GM19395 (cell line): ENCODE results near the gene GOLGA3.
"Not testable (repeated sequence)": the region's sequence is repeated elsewhere in the genome, so short reads cannot be mapped to it uniquely, and the experiment has no call there.

ENCODE experiments used
- ATAC-seq: cut with Tn5 transposase; IDR thresholded peaks from one replicate; pipeline ENCODE4 v1.9.1; 2021; ENCODE audit warnings: mild to moderate bottlenecking, moderate library complexity; ENCODE audit not compliant: unreplicated experiment

GOLGA3 gene

DNA sequence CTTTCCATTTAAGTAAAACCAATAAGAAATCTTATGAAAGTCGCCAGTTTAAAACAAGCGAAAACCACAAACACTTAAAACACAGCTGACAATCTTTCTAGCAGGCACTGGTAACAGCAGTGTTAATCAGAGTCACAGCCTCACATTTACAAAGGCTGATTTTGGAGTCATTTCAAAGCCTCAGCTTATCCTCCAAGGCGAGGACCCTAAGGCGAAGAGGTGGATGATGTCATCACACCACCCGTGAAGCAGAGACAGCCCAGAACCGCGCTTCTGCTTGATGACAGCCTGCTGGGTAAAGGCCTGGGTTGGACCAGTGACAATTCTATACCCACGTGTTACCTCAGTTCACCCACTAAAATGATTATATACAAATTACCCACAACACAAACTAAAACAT, 10.1 kb downstream of the GOLGA3 start:
- no peak for ATAC-seq

DNA sequence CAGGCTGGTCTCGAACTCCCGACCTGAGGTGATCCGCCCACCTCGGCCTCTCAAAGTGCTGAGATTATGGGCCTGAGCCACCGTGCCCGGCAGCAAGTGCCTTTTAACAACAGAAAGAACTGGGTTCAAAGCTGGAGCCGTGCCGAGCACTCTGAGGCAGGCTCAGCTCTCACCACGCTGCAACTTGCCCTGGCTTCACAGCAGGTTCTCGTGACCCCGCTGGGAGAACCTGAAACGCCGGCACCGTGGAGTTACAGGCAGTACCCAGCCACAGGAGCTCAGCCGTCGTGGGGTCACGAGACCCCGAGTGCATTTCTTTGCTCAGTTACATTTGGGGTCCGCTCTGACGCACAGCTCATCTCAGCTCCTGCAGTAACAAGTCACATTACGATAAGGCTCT, 14.4 kb downstream of the GOLGA3 start:
- no peak for ATAC-seq

DNA sequence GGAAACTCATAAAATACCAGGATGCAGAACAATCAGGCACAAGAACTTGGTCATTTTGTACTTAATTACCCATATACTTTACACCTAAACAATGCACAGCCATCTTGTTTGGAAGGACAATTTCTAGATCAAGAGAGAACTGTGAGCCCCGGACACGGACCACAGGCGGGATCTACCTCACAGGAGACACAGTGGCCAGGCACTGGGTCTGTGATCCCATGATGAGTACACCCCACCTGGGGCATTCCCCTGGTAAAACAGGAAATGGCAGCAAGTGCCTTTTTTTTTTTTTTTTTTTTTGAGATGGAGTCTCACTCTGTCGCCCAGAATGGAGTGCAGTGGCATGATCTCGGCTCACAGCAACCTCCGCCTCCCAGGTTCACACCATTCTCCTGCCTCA, 15.2 kb downstream of the GOLGA3 start:
- no peak for ATAC-seq

DNA sequence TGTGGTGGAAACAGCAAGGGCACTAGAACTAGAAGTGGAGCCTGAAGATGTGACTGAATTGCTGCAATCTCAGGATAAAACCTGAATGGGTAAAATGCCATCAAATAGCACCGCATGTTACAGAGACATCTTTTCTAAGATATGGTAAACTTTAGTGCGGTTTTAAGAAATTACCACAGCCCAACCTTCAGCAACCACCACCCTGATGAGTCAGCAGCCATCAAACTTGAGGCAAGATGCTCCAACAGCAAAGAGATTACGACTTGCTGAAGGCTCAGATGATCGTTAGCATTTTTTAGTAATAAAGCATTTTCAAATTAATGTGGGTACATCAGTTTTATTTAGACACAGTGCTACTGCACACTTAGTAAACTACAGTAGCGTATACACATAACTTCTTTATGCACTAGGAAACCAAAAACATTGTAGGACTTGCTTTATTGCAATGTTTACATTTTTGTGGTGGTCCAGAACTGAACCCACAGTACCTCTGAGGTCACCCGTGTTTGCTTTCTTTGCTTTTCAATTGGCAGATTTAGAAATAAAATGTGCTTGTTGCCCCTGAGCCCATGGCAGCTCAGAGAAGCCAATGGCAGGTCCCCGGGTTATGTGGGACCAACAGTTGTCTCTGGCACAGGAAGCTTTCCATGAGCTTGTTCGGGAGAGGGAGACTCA, 15.9 kb downstream of the GOLGA3 start:
- ATAC-seq = no peak

DNA sequence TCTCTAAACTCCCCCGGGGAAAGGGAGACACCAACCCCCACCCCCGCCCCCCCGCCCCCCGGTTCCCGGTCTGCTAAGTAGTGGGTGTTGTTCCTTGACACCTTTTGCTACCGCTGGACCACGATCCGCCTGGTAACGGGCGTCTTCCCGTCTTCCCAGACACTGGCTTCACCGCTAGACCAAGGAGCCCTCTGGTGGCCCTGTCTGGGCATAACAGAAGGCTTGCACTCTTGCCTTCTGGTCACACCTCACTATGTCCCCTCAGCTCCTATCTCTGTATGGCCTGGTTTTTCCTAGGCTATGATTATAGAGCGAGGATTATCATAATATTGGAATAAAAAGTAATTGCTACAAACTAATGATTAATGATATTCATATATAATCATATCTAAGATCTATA, 19.3 kb downstream of the GOLGA3 start:
- not testable (repeated sequence) for ATAC-seq

DNA sequence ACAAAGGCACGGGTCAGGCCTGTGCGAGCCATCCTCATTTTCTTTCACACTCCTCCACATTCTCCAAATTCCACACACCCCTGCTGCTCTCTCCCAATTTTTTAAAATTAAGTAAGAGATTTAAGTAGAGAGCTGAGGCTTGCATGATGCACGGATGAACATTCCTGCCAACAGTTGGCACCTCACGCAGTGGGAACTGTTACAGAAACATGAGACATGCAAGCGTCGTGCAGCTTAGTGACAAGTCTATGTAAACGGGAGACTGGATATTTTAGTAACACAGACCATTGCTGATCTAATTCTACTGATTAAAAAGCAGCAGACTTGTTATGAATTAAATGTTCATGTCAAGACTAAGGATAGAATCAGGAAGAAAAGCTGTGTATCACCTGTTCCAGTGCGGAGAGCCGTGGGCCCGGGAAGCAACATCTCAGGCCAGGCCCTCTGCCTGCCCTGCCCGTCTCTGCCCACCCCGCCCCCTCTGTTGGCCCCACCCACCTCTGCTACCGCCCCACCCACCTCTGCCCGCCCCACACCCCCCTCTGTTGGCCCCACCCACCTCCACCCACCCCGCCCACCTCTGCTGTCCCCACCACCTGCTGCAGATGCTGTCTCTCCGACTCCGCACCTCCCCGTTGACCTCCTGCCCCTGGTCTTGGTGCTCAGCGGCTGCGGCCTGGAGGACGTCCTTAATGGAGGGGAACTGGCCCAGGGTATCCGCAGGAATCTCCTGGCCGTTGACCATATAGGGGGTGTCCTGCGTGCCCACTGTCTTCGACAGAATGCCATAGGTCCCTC, 21.2 kb downstream of the GOLGA3 start:
- no peak for ATAC-seq

DNA sequence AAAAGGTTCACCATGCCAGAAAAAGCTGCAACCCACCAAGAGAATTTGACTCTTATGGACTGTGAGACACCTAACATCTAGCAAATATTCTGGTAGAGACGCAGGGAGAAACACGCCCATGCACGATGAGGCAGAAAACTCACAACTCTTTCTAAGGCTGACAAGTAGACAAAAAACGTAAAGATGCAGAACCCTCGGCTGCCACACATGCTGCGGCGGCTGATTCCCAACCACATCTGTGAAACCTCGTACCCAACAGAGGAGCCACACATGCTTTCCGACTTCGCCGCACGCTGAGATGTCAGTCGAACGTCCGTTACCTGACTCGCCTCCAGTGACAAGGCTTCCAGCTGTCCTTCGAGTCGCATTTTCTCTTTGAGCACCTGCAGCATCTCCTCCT, 21.8 kb downstream of the GOLGA3 start:
- no peak for ATAC-seq

DNA sequence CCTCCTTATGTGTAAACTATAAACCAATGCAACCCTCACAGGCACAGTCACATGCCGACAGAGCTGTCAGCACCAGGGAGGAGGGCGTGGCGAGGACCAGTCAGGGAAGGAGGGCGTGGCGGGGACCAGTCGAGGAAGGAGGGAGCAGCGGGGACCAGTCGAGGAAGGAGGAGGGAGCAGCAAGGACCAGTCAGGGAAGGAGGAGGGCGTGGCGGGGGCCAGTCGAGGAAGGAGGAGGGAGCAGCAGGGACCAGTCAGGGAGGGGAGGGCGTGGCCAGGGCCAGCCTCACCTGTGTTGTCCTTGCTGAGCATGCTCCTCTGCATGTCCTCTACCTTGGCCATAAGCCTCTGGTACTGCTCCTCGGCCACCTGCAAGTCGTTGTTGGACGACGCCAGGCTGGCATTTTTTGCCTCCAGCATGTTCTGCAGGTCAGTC, 24.2 kb downstream of the GOLGA3 start:
- ATAC-seq = no peak

DNA sequence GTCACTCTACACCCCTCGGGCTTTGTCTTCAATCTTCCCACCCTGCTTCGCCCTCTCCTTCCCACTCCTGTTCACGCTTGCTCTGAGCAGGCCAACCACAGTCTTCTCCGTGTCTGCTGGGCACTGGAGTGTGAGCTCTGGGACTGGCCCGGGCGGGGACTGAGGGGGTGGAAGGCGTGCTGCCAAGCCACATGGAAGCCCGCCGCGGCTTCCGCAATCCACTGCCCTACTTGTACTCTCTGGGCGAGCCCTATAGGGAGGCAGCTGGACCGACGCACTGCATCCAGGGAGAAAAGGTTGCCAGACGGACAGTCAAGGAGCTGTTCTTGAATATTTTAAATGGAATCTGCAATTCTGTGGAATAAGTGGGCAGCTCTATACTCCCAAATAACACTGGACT, 24.8 kb downstream of the GOLGA3 start:
- no peak for ATAC-seq

DNA sequence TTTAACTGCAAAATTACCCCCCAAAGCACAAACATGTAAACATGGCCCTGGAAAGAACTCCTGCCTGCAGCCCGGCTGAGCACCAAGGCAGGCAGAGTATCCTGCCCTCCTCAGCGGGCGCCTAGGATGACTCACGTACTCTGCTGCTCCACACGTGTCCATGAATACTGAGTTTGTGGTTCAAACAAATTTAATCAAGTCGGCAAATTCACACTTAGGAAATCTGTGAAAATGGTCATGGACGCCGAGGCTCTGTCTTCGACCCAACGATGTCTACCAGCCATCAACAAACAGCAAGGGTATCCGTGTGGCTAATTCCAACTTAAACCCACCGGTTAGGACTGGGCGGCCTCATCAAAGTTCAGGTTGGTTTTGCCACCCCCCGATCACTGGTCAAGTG, 25.5 kb downstream of the GOLGA3 start:
- no peak for ATAC-seq

DNA sequence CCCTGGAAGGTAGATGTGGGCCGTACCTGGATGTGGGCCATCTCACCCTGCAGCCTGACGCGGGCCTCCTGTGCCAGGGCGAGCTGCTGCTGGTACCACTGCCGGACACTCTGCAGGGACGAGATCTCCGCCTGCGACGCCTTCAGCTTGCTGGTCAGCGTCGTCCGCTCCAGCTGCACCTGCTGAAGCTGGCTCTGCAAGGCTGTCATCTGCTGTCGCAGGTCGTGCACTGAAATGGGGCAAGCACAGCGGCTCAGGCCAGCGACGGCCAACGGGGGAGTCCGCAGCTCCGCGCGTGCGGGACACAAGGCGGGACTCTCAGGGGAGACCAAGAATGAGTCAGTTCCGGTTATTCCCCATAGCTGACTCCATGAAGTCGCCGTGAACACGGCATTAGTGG, 26.9 kb downstream of the GOLGA3 start:
- no peak for ATAC-seq

DNA sequence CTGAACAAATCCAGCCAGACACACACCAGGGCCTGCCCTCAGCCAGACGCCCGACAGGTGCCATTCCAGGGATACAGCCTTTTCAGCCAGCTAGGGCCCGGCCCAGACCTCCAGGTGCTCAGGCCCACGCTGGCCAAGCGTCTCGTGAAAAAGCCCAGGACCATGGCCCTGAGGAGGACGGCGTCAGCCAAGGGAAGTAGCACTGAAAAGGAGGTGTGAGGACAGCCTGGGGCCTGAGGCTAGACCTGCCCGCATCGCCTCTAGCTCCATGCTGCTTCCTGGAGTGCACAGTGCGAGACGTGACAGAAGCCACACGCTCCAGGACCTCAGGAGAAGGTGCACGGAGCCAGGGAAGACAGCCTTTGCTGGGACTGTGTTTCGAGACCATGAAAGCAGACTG, 29.8 kb downstream of the GOLGA3 start:
- no peak for ATAC-seq

DNA sequence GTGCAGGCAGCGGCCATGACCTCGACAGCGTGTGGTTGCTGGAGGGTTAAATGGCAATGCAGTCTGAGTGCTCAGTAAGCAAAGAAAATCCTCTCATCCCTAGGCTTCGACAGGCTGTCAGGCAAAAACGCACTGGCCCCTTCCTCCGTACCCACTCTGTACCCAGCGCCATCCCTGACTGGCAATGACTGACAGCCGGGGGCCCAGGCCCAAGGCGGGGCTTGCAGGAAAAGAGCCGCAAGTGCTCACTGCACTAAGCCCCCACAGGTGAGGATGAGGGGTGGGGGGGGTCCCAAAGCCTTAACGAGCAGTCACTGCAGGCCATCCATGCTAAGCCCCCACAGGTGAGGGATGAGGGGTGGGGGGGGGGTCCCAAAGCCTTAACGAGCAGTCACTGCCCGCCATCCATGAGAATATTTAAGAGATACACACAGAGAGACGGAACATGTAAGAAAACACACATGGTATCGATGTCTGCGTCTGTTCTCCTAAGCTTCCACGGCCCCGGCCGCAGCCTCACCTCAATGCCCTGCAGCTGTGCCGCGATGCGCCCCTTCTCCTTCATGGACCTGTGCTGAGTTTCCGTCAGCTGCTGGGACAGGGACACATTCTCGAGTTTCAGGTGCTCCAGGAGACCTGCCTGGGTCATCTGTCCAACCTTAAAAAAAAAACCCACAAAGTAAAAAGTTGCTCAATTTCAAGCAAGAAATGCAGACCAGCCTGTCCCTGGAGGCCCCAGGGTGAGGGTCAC, 30.7 kb downstream of the GOLGA3 start:
- ATAC-seq = no peak

DNA sequence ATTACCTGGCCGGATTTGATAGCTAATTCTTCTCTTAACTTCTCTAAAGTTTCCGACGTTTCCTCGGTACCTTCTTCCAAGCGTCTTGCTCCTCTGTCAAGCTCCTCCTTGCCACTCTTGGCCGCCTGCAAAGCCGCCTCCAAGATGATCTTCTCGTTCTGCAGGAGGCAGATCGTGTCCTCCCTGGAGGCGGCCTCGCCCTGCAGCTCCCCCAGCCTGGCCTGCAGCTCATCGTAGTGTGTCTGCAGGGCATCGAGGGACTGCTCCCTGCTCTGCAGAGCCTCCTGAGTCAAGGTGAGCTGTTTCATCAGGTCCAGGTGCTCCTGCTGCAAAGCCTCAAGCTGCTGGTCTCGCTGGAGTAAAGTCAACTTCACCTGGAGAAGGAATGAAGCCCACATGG, 32.8 kb downstream of the GOLGA3 start:
- ATAC-seq = no peak

DNA sequence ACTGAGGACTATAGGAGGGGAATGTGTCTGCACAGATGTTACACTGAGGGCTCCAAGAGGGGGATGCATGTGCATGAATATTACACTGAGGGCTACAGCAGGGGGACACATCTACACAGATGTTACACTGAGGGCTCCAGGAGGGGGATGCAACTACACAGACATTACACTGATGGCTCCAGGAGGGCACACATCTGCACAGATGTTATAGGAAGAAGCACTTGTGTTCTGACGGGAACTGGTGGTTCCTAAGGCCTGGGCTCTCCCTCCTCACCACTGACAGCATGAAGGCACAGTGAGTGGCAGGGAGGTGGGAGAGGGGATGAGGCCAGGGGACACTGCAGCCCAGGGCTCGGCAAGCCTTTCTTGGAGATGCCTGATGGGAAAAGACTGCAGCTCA, 36.7 kb downstream of the GOLGA3 start:
- not testable (repeated sequence) for ATAC-seq

DNA sequence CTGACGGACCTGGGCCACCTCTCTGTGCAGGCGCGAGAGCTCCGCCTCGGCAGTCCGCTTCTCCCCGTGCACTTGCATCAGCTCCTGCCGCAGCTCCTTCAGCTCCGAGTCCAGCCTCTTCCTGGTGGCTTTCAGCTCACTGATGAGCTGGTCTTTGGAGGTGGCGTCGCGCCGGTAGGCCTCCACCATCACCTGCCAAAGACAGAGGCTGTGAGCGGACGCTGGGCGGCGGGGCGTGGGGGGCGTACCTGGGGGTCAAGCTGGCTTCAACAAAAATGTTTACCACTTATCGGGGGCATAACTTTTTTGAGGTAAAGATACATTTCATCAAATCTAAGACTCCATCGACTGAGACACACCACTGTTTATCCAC, 39.6 kb downstream of the GOLGA3 start:
- no peak for ATAC-seq

DNA sequence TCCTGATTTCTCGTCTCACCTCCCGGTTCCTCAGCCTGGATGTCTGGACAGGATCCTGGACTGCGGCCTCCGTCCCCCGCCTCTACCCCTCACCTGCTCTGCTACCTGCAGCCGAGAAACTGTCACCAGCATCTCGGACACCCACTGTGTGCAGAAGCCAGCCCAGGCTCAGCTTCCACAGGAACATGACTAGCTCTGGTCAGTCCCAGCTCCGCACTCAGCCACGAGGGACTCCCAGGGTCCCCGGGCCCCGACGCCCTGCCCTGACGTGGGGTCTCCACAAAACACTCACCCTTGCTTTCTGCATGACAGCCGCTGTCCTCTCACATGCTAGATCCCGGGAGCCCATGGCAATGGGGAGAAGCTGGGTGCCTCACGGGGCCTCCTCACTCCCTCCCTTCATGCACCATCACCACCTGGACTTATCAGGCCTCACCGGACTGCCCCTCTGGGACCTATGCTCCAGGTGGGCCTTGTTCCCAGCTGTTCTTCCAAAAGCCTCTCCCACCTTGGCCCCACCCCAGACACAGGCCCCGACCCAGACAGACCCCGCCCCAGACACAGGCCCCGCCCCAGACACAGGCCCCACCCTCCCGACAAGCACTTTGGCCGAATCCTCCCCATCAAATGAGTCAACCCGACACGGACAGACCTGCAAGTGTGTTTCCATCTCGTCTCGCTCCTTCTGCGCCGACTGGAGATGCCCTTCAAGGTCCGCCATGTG, 40.1 kb downstream of the GOLGA3 start:
- ATAC-seq = no peak

DNA sequence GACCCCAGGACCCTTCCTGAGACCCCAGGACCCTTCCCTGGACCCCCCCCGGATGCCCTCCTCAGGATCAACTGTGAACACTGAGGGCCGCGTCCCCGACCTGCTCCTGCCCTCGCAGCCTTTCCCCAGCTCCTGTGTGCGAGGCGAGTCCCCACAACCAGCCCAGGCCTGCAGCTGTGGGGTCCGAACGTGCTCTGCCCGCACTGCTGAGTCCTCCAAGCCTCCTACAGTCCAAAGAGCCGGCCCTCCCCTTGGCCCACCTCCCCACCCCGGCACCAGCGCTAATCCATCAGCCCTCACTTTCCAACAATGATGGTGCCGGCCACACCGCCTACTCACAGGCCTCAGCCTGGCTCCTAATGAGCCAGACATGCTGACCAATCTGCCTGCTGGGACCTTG, 40.8 kb downstream of the GOLGA3 start:
- ATAC-seq = no peak

DNA sequence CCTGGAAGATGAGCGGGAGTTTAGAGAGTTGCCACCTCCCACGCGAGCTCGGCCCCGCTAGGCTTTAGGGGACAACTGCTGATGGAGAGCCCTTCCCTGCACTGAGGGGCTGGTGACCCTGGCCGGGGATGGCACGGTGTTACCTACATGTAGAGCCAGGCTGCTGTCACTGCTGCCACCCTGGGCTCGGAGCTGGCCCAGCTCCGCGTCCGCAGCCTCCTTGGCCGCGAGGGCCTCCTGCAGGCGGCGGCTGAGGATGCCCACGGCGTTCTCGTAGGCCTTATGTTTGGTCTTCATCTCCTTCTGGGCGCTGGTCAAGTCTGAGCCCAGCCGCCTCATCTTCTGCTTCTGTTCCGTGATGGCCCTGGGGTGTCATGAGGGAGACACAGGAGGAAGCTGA, 42.5 kb downstream of the GOLGA3 start:
- no peak for ATAC-seq

DNA sequence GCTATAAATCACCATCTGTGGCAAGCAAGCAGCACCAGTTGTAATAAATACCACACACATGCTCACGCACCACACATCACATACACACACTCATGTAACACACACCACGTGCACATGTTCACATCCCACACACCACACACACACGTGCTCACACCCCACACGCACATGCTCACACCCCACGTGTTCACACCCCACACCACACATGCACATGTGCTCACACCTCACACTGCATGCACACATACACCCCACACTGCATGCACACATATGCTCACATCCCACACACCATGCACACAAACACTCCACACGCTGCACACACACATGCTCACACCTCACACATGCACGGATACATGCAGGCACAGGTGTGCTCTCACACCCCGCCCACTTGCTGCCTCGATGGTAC, 44.1 kb downstream of the GOLGA3 start:
- ATAC-seq = no peak

DNA sequence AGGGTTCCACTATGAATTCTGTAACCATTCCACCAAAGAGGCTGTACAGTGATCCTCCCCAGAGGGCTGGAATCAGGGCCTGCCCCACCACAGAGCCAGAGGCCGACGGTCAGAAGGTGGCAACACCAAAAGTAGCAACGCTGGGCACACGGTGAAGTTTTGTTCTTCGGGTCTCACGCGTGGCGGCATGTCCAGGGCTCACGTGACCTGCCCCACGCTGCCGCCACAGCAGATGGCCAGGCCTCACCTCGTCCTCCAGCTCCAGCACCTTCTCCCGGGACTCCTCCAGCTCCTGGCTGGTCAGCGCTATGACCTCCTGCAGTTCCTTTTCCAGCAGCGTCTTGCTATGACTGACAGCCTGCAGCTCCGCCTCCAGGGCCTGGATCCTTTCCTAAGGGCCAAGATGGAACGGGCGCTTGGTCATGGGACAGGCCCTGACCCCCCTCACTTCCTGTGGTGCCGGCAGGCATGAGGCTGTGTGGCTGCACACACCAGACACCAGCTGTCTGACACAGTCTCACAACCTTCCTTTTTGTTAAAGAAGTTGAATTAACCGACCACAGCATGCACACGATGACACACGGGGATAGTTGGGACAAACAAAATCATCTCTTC, 44.6 kb downstream of the GOLGA3 start:
- ATAC-seq = no peak
